ENCODE data around the gene TM4SF4.

The TM4SF4 gene

DNA sequence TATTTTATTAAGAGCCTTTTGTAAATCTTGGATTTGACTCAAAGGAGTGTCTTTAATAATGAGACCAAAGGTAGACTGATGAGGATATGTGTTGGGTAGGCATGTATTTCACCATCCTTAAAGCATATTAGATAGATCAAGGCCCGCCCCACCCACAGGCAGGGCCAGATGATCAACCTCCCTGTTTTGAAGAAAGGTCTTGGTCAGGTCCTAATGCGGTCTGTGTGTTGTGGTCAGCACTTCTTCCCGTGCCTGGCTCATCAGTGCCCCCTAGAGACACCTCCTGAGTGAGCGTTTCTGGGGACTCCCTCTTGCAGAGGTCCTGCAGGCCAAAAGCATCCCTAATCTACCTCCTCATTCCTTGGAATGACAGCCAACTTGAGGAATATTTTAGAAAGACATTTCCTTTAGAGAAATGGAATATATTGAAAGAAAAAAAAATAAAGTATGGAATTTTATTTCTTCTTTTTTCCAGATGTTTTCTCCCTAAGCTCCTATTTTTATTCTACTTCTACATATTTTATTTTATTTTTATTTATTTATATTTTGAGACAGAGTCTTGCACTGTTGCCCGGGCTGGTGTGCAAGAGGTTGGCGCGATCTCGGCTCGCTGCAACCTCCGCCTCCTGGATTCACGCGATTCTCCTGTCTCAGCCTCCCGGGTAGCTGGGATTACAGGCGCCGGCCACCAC, 6.0 kb downstream of the TM4SF4 start:
- in situ Hi-C loops (cut with MboI; ENCODE audit: low sequenced_read_pairs): loop anchor here (10.0 to 25.0 kb wide), 3 partner anchors 86 to 518 kb away; no protein-coding TSS in a partner anchor

DNA sequence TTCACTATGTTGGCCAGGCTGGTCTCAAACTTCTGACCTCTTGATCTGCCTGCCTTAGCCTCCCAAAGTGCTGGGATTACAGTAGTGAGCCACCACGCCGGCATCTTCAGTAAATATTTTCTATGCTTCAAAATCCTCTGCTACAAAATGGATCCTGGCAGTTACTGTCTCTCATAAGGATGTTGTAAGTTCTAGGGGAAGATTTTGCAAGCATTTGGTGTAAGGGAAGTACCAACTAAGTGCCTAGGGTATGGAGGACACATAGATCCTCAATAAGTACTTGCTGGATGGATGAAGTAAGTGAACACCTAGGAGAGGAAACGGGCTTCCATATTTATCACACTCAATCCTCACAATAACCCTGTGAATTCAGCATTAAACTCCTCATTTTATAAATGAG, 6.6 kb downstream of the TM4SF4 start:
- in situ Hi-C loops (cut with MboI; ENCODE audit: low sequenced_read_pairs): loop anchor here (10.0 to 25.0 kb wide), 3 partner anchors 86 to 519 kb away; no protein-coding TSS in a partner anchor

DNA sequence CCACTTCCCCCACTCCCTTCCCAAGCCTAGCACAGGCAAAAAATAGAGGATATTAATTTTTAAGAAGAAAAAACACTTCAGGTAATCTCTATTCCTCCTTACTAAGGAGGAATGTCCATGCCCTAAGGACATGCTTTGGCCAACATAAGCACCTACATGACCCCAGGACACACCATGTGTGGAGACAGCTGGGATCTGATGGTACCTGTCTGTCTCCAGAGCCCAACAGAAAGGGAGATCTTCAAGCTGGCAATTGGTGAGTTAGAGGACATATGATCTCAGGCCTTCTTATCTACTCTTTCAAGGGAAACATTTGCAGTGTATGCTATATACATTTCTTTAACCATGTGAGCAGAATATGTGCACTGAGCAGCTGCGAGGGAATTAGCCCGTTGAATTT, 7.0 kb downstream of the TM4SF4 start:
- in situ Hi-C loops (cut with MboI; ENCODE audit: low sequenced_read_pairs): loop anchor here (10.0 to 25.0 kb wide), 3 partner anchors 87 to 519 kb away; no protein-coding TSS in a partner anchor

DNA sequence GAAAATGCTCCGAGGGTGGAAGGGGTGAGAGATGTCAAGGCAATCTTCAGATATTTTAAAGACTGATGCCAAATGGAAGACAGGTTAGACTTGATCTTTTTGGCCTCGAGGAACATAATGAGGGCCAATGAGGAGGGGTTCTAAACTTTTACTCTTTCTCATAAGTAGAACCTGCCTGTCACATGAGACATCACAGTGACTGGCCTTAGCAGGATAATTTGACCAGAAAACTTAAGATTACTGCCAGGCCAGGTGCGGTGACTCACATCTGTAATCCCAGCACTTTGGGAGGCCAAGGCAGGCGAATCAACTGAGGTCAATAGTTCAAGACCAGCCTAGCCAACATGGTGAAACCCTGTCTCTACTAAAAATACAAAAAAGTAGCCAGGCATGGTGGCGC, 12.2 kb downstream of the TM4SF4 start:
- in situ Hi-C loops (cut with MboI; ENCODE audit: low sequenced_read_pairs): loop anchor here (10.0 to 25.0 kb wide), 3 partner anchors 92 to 524 kb away; no protein-coding TSS in a partner anchor

DNA sequence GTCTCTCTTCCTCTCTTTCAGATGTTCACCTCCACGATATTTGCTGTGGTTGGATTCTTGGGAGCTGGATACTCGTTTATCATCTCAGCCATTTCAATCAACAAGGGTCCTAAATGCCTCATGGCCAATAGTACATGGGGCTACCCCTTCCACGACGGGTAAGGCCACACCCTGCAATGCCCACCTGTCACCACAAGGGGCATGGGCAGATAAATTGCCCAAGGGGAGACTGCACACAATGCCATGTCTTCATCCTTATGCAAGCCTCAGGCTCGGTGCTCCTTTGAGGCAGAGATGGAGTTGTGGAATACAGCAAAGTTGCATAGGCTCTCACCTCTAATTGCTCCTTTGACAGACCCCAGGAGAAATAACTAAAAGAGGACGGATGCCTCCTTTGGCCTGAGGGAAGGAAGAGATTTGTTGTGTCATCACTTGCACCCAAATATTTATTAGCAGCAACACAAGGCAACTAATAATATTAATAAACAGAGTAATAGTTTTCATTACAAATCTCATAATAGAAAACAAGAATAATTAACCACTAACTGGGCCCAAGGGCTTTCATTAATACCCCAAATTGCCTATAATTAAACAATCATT, 13.2 kb downstream of the TM4SF4 start:
- in situ Hi-C loops (cut with MboI; ENCODE audit: low sequenced_read_pairs): loop anchor here (10.0 to 25.0 kb wide), 3 partner anchors 93 to 525 kb away; no protein-coding TSS in a partner anchor

DNA sequence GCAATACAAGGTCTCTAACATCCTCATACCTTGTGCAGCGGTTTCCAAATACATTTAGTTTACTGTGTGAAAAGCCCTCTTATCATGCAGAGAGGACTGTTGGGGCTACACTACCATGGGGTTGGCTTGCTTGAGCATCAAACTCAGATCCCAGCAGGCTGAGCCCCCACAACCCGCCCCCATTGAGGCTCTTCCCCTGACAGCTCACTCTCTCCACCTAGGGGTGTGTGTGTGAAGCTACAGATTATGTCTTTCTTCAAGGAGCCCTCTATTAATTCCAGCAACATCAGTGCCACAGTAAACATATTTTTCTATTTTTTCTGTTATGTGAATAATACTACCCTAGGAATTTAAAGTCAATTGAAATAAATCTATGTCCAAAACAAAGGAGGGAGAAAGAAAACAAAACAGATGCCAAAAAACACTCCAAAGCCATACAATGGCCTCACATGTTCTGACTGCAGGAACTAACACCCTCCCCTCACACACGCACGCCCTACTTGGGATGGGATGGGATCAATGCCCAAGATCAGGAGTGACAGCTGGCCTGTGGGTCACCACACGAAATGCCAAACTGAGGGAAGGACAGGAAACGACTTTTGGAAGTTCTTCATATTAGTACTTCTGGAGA, 14.7 kb downstream of the TM4SF4 start:
- in situ Hi-C loops (cut with MboI; ENCODE audit: low sequenced_read_pairs): loop anchor here (10.0 to 25.0 kb wide), 3 partner anchors 94 to 527 kb away; no protein-coding TSS in a partner anchor

DNA sequence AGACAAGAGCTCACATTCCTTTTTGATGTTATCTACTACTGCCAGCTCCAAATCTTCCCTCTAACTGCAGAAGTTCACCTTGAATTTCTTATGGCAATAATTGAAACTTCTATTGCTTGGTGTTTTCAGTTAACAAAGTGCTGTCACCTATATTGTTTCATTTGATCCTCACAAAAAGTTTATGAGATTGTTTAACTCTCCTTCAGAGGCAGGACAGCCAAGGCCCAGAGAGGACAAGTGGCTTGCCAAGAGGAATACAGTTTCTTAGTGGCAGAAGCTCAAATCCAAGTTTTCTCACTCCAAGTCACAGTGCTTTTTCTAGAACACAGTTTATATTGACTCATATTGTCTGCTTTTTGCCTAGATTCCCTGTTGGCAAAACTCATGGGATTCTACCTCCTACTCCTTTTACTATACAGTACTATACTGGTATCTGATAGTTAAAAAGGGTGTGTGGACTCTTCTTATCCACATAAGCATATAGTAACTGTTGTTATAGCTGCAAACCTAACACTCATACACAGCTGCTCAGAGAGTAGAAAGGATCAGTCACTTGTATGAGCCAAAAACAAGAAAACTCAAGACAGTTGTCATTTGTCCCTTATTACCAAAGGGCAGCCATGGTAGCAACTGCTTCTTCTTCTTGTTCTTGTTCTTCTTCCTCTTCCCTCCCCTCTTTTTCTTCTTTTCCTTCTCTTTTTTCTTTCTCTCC, 15.9 kb downstream of the TM4SF4 start:
- in situ Hi-C loops (cut with MboI; ENCODE audit: low sequenced_read_pairs): loop anchor here (25.0 kb wide), 2 partner anchors 378 to 528 kb away; no protein-coding TSS in a partner anchor

DNA sequence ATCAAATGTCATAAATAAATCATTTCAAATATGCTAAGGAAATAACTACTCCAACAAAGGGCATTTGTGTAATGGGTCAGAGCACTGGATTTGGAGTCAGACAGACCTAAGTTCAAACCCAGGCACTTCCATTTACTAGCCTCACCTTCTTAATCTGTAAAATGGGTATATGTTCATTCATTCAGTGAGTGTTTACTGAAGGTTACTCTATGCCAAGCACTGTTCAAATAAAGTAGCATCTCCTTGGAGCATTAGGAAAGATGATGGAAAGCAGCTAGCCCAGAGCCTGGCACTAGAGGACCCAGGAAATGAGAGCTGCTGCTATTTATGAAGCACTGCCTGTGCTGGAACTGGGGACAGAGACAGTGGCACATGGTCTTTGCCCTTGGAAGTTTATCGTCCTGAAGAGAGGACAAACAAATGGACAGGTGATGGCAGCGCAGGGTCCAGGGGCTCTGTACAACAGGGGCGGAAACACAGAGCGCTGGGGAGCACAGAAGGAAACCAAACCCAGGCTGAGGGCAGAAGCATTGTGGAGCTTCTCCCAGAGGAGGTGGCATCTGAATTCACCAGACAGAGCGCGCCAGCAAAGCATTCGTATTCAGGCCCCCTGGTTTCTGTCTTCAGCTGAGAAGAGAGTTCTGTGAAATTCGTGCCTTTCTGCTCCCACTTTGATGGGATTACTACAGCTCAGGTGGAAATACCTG, 19.0 kb downstream of the TM4SF4 start:
- in situ Hi-C loops (cut with MboI; ENCODE audit: low sequenced_read_pairs): loop anchor here (25.0 kb wide), 2 partner anchors 381 to 531 kb away; no protein-coding TSS in a partner anchor

DNA sequence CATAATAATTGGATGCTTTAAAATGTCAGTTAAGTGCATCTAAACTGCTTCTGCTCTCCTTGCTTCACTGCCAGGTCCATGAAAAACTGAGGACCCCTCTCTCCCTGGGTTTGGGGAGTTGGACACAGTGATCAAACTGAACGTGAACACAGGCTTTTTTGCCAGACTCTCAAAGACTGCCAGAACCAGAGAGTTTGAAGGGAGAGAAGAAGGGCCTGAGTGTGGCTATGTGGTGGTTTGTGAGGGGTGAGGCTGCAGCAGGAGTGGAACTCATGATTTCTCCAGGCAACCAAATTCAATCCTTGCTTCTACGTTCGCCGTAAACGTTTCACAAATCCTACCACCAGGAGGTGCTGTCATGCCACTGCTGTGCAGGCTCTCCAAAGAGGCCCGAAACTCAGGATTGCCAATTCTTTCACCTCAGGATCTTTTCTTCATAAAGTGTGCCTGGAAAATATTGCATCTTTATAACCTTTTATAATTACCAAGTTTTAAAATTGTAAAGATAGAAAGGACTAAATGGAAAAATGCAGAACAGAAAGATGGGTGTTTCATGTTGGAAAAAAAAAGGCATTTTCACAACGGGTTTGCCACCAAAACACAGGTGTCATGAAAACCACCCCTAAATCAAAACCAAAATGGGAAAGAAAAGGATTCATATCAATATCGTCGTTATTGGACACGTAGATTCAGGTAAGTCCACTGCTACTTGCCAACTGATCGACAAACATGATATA, 19.7 kb downstream of the TM4SF4 start:
- in situ Hi-C loops (cut with MboI; ENCODE audit: low sequenced_read_pairs): loop anchor here (25.0 kb wide), 2 partner anchors 382 to 532 kb away; no protein-coding TSS in a partner anchor

DNA sequence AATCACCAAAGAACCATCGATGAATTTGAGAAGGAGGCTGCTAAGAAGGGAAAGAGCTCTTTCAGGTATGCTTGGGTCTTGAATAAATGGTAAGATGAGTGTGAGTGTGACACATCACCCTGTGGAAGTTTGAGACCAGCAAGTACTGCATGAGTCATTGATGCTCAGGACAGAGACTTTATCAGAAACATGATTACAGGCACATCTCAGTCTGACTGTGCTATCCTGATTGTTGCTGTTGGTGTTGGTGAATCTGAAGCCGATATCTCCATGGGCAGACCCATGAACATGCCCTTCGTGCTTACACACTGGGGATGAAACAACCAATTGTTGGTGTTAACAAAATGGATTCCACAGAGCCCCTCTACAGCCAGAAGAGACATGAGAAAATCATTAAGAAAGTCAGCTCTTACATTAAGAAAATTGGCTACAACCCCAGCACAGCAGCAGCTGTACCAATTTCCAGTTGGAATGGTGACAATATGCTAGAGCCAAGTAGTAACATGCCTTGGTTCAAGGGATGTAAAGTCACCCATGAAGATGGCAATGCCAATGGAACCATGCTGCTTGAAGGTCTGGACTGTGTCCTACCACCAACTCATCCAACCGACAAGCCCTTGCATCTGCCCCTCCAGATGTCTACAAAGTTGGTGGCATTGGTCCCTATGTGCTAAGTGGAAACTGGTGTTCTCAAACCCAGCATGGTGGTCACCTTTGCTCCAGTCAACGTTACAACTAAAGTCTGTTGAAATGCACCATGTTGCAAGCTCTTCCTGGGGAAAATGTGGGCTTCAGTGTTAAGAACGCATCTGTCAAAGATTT, 20.5 kb downstream of the TM4SF4 start:
- in situ Hi-C loops (cut with MboI; ENCODE audit: low sequenced_read_pairs): loop anchor here (25.0 kb wide), 2 partner anchors 383 to 533 kb away; no protein-coding TSS in a partner anchor

DNA sequence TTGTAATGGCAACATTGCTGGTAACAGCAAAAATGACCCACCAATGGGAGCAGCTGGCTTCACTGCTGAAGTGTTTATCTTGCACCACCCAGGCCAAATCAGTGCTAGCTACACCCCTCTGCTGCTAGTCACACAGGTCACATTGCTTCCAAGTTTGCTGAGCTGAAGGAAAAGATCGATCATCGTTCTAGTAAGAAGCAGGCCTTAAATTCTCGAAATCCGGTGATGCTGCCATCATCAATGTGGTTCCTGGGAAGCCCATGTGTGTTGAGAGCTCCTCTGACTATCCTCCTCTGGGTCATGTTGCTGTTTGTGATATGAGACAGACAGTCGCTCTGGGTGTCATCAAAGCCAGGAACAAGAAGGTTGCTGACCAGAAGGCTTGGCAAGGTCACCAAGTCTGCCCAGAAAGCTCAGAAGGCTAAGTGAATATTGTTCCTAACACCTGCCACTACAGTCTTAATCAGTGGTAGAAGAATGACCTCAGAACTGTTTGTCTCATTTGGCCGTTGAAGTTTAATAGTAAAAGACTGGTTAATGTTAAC, 21.2 kb downstream of the TM4SF4 start:
- in situ Hi-C loops (cut with MboI; ENCODE audit: low sequenced_read_pairs): loop anchor here (25.0 kb wide), 2 partner anchors 383 to 533 kb away; no protein-coding TSS in a partner anchor

DNA sequence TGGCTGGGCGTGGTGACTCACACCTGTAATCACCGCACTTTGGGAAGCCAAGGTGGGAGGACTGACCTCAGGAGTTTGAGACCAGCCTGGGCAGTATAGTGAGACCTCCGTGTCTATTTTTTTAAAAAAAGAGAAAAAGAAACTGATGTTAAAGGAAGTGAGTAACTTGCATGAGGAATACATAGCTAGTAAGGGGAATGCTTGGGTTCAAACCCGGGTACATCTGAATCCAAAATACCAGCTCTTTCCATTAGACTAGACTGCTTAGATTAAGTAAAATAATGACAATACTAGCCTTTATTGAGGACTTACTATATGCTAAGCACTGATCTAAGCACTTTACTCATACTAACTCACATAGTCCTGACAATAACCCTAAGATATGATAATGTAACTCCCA, 22.4 kb downstream of the TM4SF4 start:
- in situ Hi-C loops (cut with MboI; ENCODE audit: low sequenced_read_pairs): loop anchor here (25.0 kb wide), 2 partner anchors 385 to 535 kb away; no protein-coding TSS in a partner anchor

DNA sequence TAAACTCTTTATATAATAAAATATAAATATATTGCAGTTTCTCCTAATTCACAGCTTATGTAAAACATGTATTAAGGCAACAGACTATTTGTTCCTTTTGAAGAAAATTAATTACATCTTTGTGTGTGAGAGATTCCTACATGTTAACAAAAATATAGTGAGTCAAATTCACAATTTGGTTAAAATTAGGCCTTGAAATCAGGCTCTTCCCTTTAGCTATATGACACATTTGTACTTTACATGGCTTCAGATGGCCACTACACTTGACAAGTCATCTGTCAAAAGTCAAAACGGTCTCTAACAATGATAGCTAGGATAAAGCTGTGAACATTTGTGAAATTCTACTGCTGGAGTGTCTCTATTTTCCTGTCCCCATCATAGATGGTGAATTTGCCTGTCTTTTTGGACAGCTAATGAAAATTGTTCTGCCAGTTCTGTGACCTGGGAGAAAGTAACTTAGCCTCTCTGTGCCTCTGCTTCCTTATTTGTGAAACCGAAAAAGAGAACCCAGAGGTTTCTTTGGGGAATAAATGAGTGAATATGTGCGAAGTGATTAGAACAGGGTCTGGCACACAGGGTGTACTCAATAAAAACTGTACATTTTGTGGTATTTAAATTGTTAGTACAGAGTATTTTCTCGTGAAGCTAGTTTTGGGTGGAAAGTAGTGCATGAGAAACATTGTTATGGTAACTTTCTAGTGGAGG, 23.6 kb downstream of the TM4SF4 start:
- in situ Hi-C loops (cut with MboI; ENCODE audit: low sequenced_read_pairs): loop anchor here (25.0 kb wide), 2 partner anchors 386 to 536 kb away; no protein-coding TSS in a partner anchor

DNA sequence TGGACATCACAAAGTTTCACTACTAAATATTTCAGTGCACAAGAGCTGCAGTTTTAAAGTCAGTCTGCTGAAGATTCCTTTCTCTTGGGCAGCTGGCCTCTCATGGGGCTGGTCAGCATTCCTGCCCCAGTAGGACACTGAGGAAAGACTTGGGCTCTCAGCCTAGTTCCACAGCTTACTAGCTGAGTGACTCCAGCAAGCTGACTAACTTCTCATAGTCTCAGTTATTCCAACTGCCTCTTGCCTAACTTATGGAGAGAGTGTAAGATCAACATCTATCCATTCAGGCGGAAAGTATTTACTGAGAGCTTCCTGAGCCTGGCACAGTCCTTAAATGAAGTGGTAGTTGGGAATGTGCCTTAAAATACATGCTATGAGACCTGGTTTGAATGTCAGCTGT, 27.0 kb downstream of the TM4SF4 start:
- in situ Hi-C loops (cut with MboI; ENCODE audit: low sequenced_read_pairs): no loop called here

DNA sequence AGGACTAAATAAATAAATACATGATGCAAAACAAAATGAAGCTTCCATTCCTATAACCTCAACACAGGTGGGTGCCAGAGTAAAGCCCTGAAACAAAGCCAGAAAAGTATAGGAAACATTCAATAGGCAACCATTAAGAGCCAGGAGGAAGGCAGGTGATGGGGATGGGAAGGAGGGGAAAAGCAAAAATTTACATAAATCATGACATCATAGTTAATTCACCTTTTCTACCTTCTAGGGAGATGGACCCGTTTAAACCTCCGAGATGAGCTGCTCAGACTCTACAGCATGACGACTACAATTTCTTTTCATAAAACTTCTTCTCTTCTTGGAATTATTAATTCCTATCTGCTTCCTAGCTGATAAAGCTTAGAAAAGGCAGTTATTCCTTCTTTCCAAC, 27.9 kb downstream of the TM4SF4 start:
- in situ Hi-C loops (cut with MboI; ENCODE audit: low sequenced_read_pairs): no loop called here

DNA sequence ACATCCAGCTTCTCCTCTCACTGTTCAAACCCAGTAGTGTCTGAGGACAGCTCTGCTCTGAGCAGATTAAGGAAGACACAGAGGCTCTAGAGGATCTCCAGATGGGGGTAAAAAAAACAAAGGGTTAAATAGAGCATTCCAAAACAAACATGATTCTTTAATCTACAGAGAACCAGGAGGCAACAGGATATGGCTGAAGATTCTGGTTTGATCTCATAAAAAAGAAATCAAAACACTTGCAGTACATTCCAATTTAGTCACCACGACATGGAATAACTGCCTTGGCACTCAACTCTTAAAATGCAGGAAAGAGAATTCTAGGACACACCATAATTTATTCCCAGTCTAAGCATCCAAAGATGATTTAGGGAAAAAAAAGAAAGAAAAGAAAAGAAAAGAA, 32.0 kb downstream of the TM4SF4 start:
- in situ Hi-C loops (cut with MboI; ENCODE audit: low sequenced_read_pairs): no loop called here

DNA sequence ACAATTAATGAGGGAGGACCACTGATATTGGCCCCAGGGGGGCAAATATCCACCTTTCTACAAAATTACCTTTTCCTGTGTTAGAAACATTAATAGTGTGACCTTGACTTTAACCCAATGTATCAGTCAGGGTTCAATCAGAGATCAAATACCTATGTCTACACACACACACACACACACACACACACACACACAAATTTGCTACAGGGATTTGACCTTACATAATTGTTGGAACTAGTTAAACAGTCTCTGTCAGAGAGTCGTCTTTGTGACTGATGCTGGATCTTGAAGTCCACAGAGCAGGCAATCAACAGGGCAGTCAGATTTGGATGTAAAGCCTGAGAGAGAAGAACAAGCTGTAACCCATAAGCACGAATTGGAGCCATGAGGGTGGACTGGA, 32.5 kb downstream of the TM4SF4 start:
- in situ Hi-C loops (cut with MboI; ENCODE audit: low sequenced_read_pairs): no loop called here
